Progenitor cell of endocrine pancreas (in vitro differentiated cells): ENCODE measurements around the gene ABCC8. TPM values are rescaled to one million over a fixed set of nuclear protein-coding genes. Genes with fewer than 3 reads are reported as not detected.

Source experiments
- DNase-seq: peaks from one replicate; pipeline ENCODE4 v3.0.0; 2021; ENCODE audit warnings: low spot score; ENCODE audit not compliant: unreplicated experiment
- H3K27ac Mint-ChIP-seq: 2 replicates; pipeline ENCODE4 v1.8.0; 2021; ENCODE audit warnings: mild to moderate bottlenecking, moderate library complexity, mixed read lengths
- H3K27me3 Mint-ChIP-seq: 2 replicates; pipeline ENCODE4 v1.8.0; 2021; ENCODE audit warnings: mixed read lengths
- H3K36me3 Mint-ChIP-seq: 2 replicates; pipeline ENCODE4 v1.8.0; 2022; ENCODE audit warnings: mixed read lengths; ENCODE audit not compliant: insufficient read depth
- H3K4me1 Mint-ChIP-seq: 2 replicates; pipeline ENCODE4 v1.8.0; 2021; ENCODE audit warnings: low read depth, mixed read lengths
- H3K4me3 Mint-ChIP-seq: 2 replicates; pipeline ENCODE4 v1.8.0; 2021; ENCODE audit warnings: low read depth, mild to moderate bottlenecking, moderate library complexity, mixed read lengths
- H3K9me3 Mint-ChIP-seq: 2 replicates; pipeline ENCODE4 v1.8.0; 2021; ENCODE audit warnings: low read depth, mixed read lengths
- CTCF ChIP-seq: fragments of 200-600 bp; sonication (generic); IDR thresholded peaks from one replicate; pipeline ENCODE4 v1.5.0; 2021; ENCODE audit warnings: antibody characterized with exemption, mild to moderate bottlenecking; ENCODE audit not compliant: unreplicated experiment
- total RNA-seq: library from RNA; stranded (reverse); gene quantifications from 2 replicates; pipeline ENCODE4 v1.2.1, GENCODE V29; 2021

The ABCC8 gene
- total RNA-seq, 1 donor from 2014 or later = 23.9 TPM

- H3K9me3 Mint-ChIP-seq = peaks cover 32% of the 10 kb centered on the region
- no peak for TF ChIP-seq CTCF
- H3K27ac Mint-ChIP-seq = no peak overlapping the region
- H3K4me3 Mint-ChIP-seq = no peak overlapping the region
- H3K27me3 Mint-ChIP-seq = no peaks in the 10 kb centered on the region
- no peaks in the 10 kb centered on the region for H3K4me1 Mint-ChIP-seq
- H3K36me3 Mint-ChIP-seq = peaks cover 18% of the 10 kb centered on the region
- no peak for DNase-seq
Observed at GRCh38 chr11:17375547-17375946, 101.1 kb downstream of the ABCC8 start.

- Mint-ChIP-seq H3K4me3 (no peak overlapping the region), H3K9me3 (peaks cover 45% of the 10 kb centered on the region), H3K4me1 (no peaks in the 10 kb centered on the region), H3K27me3 (no peaks in the 10 kb centered on the region), H3K27ac (no peak overlapping the region), H3K36me3 (peaks cover 34% of the 10 kb centered on the region)
- no peak for TF ChIP-seq CTCF
- no peak for DNase-seq
Observed at GRCh38 chr11:17371614-17372013, 105.0 kb downstream of the ABCC8 start.

GRCh38 chr11:17369684-17370243, 106.9 kb downstream of the ABCC8 start:
- Mint-ChIP-seq H3K9me3 (peaks cover 42% of the 10 kb centered on the region), H3K4me1 (no peaks in the 10 kb centered on the region), H3K4me3 (no peak overlapping the region), H3K27me3 (no peaks in the 10 kb centered on the region), H3K36me3 (peaks cover 34% of the 10 kb centered on the region), H3K27ac (no peak overlapping the region)
- no peak for TF ChIP-seq CTCF
- no peak for DNase-seq

- H3K36me3 Mint-ChIP-seq = peaks cover 33% of the 10 kb centered on the region
- no peak for TF ChIP-seq CTCF
- DNase-seq = no peak
- H3K4me1 Mint-ChIP-seq = no peaks in the 10 kb centered on the region
- H3K4me3 Mint-ChIP-seq = no peak overlapping the region
- H3K27me3 Mint-ChIP-seq = no peaks in the 10 kb centered on the region
- H3K27ac Mint-ChIP-seq = no peak overlapping the region
- peaks cover 39% of the 10 kb centered on the region for H3K9me3 Mint-ChIP-seq
Observed at GRCh38 chr11:17369094-17369493, 107.6 kb downstream of the ABCC8 start.

- TF ChIP-seq CTCF = no peak
- no peak for DNase-seq
- H3K9me3 Mint-ChIP-seq = peaks cover 39% of the 10 kb centered on the region
- H3K27me3 Mint-ChIP-seq = no peaks in the 10 kb centered on the region
- no peak overlapping the region for H3K27ac Mint-ChIP-seq
- no peak overlapping the region for H3K4me3 Mint-ChIP-seq
- H3K4me1 Mint-ChIP-seq = no peaks in the 10 kb centered on the region
- peaks cover 33% of the 10 kb centered on the region for H3K36me3 Mint-ChIP-seq
Observed at GRCh38 chr11:17368551-17368950, 108.1 kb downstream of the ABCC8 start.
